Loucy (cell line): Measurements from ENCODE around the gene ZNF581.

Experiments used
- H2AFZ ChIP-seq: fragments of 200-600 bp; sonication (generic); 2 replicates; pipeline ENCODE4 v1.6.0; 2016; ENCODE audit warnings: antibody characterized with exemption, mild to moderate bottlenecking, low read length, moderate library complexity
- H3F3A ChIP-seq: fragments of 200-600 bp; 2 replicates; pipeline ENCODE4 v1.6.0; 2016; ENCODE audit warnings: antibody characterized with exemption, low read depth, mild to moderate bottlenecking
- H3K27me3 ChIP-seq: fragments of 200-600 bp; sonication (generic); 2 replicates; pipeline ENCODE4 v1.6.1; 2014; ENCODE audit warnings: low read length, mild to moderate bottlenecking; ENCODE audit not compliant: insufficient read depth, poor library complexity, severe bottlenecking
- H3K36me3 ChIP-seq: fragments of 200-600 bp; sonication (generic); 2 replicates; pipeline ENCODE4 v1.6.1; 2016; ENCODE audit warnings: low read length; ENCODE audit not compliant: insufficient read depth
- H3K4me1 ChIP-seq: fragments of 200-600 bp; sonication (generic); 2 replicates; pipeline ENCODE4 v1.5.1; 2014; ENCODE audit warnings: low read length, mild to moderate bottlenecking; ENCODE audit not compliant: insufficient read depth, poor library complexity, severe bottlenecking
- H3K4me2 ChIP-seq: fragments of 200-600 bp; sonication (generic); 2 replicates; pipeline ENCODE4 v1.6.0; 2014; ENCODE audit warnings: antibody characterized with exemption, low read length, low read depth, mild to moderate bottlenecking; ENCODE audit not compliant: poor library complexity, severe bottlenecking
- H3K4me3 ChIP-seq: fragments of 200-600 bp; sonication (generic); 2 replicates; pipeline ENCODE4 v1.5.1; 2014; ENCODE audit warnings: low read length, mild to moderate bottlenecking, mixed read lengths; ENCODE audit not compliant: poor library complexity, severe bottlenecking
- H3K79me2 ChIP-seq: fragments of 200-600 bp; sonication (generic); 2 replicates; pipeline ENCODE4 v1.6.1; 2014; ENCODE audit warnings: low read length; ENCODE audit not compliant: insufficient read depth
- H3K9ac ChIP-seq: fragments of 200-600 bp; sonication (generic); 2 replicates; pipeline ENCODE4 v1.6.0; 2014; ENCODE audit warnings: mild to moderate bottlenecking, low read depth, low read length, moderate library complexity; ENCODE audit not compliant: poor library complexity, severe bottlenecking
- H3K9me2 ChIP-seq: fragments of 200-600 bp; sonication (generic); replicated peaks from 2 replicates; pipeline ENCODE4 v1.6.1; 2016; ENCODE audit warnings: low read depth, low read length, mixed read lengths
- H3K9me3 ChIP-seq: fragments of 200-600 bp; sonication (generic); 2 replicates; pipeline ENCODE4 v1.6.1; 2014; ENCODE audit warnings: mild to moderate bottlenecking, antibody characterized with exemption, low read length, low read depth; ENCODE audit not compliant: insufficient read depth
- H4K20me1 ChIP-seq: fragments of 200-600 bp; sonication (generic); 2 replicates; pipeline ENCODE4 v1.6.0; 2014; ENCODE audit warnings: antibody characterized with exemption, low read length, mild to moderate bottlenecking; ENCODE audit not compliant: insufficient read depth, poor library complexity, severe bottlenecking
- EZH2phosphoT487 ChIP-seq: fragments of 200-600 bp; IDR thresholded peaks from 2 replicates; pipeline ENCODE4 v1.6.1; 2018; ENCODE audit warnings: antibody characterized with exemption, mild to moderate bottlenecking, moderate library complexity, borderline replicate concordance
- TF ChIP-seq, protein P1 (sequence below): fragments of 200-600 bp; sonication (generic); conservative IDR thresholded peaks from 2 replicates; pipeline ENCODE4 v1.5.1; 2014; ENCODE audit warnings: mild to moderate bottlenecking, antibody characterized with exemption, low read length

The ZNF581 gene

DNA sequence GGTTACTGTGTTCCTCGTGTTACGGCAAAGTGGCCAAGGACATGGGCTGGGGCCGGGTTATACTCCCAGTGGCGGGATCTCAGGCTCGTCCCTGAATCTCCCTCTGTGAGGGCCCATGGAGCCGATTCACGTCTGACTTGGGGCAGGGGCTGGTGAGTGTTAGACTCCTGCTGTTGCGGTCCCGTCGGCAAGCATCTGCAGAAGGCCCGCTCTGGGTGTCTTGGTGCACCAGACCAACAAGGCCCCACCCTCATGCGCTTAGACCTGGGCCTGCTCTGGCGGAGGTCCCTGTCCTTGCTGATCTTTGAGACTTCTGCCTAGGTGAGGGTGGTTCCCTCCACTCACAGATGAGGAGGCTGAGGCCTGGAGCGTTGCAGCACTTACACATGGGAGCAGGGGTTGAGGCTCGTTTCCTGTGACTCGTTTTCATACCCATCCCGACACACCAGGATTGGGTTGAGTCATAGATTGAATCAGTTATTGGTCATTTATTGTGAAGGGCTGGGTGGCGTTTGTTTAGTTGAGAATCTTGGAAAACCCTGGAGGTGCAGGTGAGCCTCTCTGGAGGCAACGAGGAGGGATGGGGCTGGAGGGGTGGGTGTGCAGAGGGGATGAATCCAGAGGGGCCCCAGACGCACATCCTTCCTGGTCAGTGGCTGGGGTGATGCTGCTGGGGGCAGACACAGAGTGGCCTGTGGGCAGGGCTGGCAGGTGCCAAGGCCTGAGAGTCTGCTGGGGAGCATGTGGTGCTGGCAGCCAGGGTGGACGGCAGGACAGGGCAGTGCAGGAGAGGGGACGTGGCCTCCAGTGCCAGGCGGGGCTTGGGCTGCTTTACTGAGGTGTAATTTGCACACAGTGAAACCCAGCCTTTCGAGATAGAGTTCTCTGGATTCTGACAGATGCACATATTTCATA lies 36.2 kb downstream of the ZNF581 start:
- Histone ChIP-seq H3K36me3 (peaks cover 78% of the 10 kb centered on the region; the same call in 1 of the 2 replicates), H3K4me1 (peaks cover 4% of the 10 kb centered on the region)

DNA sequence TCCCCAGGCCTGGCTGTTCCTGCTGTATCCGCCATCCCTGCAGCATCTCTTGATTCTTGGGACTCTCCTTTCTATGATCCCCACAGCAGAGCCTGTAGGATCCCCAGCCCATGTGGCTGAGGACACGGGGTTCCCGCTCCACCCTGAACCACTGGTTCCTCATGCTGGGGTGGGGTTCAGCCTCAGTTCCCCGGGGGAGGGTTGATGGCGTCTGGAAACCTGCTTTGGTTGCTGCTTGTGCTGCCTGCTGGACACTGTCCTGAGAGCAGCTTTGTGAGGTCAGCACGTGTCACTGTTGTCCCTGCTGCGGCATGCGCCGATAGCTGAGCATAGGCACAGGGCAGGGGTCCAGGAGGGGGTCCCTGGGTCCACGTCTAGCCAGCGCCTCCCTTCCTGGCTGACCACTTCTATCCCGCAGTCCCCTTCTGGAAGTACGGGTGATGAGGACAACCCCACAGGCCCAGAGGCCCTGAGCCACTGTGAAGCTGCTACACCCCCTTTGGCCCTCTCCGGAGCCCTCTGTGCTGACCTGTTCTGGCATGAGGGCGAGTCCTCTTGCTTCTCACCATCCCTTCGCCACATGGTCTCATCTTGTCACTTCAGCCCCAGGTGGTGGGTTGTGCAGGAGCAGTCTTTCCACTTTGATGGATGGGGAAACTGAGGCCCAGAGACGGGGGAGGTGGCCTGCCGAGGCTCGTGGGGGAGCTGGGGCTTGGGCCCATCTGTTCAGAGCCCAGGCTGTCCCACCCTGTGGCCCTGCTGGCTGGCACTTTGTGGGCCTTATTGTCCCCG lies 37.1 kb downstream of the ZNF581 start:
- Histone ChIP-seq H3K9me3 (no peaks in the 10 kb centered on the region), H3K4me1 (peaks cover 4% of the 10 kb centered on the region), H3K9ac (no peak overlapping the region), H3F3A (no peaks in the 10 kb centered on the region), H3K9me2 (no peaks in the 10 kb centered on the region), H2AFZ (no peak overlapping the region), H3K36me3 (peaks cover 81% of the 10 kb centered on the region; the same call in 1 of the 2 replicates), H3K4me2 (no peak overlapping the region), H3K79me2 (peaks cover 38% of the 10 kb centered on the region; the same call in 1 of the 2 replicates), H3K4me3 (no peak overlapping the region), H4K20me1 (peaks cover 35% of the 10 kb centered on the region), H3K27me3 (no peaks in the 10 kb centered on the region)
- TF ChIP-seq EZH2phosphoT487: no peak
- TF ChIP-seq, protein P1, sequence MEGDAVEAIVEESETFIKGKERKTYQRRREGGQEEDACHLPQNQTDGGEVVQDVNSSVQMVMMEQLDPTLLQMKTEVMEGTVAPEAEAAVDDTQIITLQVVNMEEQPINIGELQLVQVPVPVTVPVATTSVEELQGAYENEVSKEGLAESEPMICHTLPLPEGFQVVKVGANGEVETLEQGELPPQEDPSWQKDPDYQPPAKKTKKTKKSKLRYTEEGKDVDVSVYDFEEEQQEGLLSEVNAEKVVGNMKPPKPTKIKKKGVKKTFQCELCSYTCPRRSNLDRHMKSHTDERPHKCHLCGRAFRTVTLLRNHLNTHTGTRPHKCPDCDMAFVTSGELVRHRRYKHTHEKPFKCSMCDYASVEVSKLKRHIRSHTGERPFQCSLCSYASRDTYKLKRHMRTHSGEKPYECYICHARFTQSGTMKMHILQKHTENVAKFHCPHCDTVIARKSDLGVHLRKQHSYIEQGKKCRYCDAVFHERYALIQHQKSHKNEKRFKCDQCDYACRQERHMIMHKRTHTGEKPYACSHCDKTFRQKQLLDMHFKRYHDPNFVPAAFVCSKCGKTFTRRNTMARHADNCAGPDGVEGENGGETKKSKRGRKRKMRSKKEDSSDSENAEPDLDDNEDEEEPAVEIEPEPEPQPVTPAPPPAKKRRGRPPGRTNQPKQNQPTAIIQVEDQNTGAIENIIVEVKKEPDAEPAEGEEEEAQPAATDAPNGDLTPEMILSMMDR: no peak

More for the DNA sequence above, 36.2 kb downstream of the ZNF581 start:
- peaks cover 40% of the 10 kb centered on the region; the same call in 1 of the 2 replicates for H3K79me2 ChIP-seq
- TF ChIP-seq EZH2phosphoT487: no peak
- TF ChIP-seq, protein P1: no peak
- H3F3A ChIP-seq: peaks cover 1% of the 10 kb centered on the region; the same call in 1 of the 2 replicates
- H3K9me2 ChIP-seq: no peaks in the 10 kb centered on the region
- no peaks in the 10 kb centered on the region for H3K27me3 ChIP-seq
- no peak overlapping the region for H2AFZ ChIP-seq
- peaks cover 38% of the 10 kb centered on the region for H4K20me1 ChIP-seq
- H3K9me3 ChIP-seq: no peaks in the 10 kb centered on the region
- no peak overlapping the region for H3K4me2 ChIP-seq
- H3K9ac ChIP-seq: no peak overlapping the region
- no peak overlapping the region for H3K4me3 ChIP-seq

DNA sequence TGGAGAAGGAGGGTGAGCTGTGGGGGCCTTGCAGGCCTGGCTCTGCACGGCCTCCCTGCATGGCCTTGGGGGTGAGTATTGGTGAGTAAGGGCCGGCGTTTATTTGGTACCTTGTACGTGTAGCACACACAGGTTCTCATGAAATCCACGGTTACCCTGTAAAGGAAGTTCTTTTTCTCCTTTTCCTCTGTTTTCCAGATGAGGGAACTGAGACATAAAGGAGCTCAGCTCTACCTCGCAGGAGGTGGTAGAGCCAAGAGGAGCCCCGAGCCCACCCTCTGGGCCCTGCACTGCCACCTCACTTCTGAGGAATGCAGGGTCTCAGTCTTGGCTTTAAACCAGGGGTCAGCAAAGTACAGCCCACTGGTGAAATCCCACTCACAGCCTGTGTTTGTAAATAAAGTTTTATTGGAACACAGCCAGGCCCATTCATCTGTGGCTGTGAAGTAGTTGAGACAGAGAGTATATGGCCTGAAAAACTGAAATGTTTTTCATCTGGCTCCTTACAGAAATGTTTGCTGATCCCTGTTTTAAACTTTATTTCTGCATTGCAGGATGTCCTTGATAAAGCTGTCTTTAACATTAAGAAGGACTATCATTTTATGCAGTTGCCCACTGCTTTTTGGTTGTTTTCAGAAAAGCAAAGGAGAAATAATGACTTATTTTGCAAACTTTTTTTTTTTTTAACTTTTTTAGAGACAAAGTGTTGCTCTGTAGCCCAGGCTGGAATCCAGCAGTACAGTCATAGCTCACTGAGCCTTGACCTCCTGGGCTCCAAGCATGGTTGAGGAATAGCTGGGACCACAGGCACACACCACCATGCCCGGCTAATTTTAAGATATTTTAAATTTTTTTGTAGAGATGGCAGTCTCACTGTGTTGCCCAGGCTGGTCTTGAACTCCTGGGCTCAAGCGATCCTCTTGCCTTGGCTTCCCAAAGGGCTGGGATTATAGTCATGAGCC lies 38.0 kb downstream of the ZNF581 start:
- Histone ChIP-seq H3F3A (no peaks in the 10 kb centered on the region), H3K4me3 (no peak overlapping the region), H3K4me1 (peaks cover 4% of the 10 kb centered on the region), H3K9me2 (no peaks in the 10 kb centered on the region), H3K4me2 (no peak overlapping the region), H3K79me2 (peaks cover 29% of the 10 kb centered on the region; the same call in 1 of the 2 replicates), H3K36me3 (peaks cover 81% of the 10 kb centered on the region; the same call in 1 of the 2 replicates), H2AFZ (no peak overlapping the region), H3K27me3 (no peaks in the 10 kb centered on the region), H3K9me3 (no peaks in the 10 kb centered on the region), H3K9ac (no peak overlapping the region), H4K20me1 (peaks cover 28% of the 10 kb centered on the region)
- TF ChIP-seq, protein P1: no peak
- no peak for TF ChIP-seq EZH2phosphoT487
